Neural cell (in vitro differentiated cells): Measurements from ENCODE around the gene POLN. TPM values are rescaled to one million over a fixed set of nuclear protein-coding genes. Genes with fewer than 3 reads are reported as not detected.

Experiments
- H2AFZ ChIP-seq: fragments of 200-600, 300-800 bp; sonication (generic), shearing (Covaris generic); 2 replicates; pipeline ENCODE4 v1.6.0; 2014; ENCODE audit warnings: low read depth, mild to moderate bottlenecking, antibody characterized with exemption, low read length, moderate library complexity
- H3F3A ChIP-seq: fragments of 200-600 bp; shearing (Covaris generic); 2 replicates; pipeline ENCODE4 v1.6.1; 2016; ENCODE audit warnings: mild to moderate bottlenecking, moderate library complexity, mixed read lengths, antibody characterized with exemption, low read length; ENCODE audit not compliant: insufficient read depth, poor library complexity, severe bottlenecking
- H3K27ac ChIP-seq: fragments of 200-600, 300-800 bp; sonication (generic), shearing (Covaris generic); 2 replicates; pipeline ENCODE4 v1.5.1; 2014; ENCODE audit warnings: mild to moderate bottlenecking, low read length, moderate library complexity
- H3K27me3 ChIP-seq: fragments of 300-800, 200-600 bp; sonication (generic), shearing (Covaris generic); 2 replicates; pipeline ENCODE4 v1.6.0; 2014; ENCODE audit warnings: mild to moderate bottlenecking, low read depth, low read length, moderate library complexity; ENCODE audit not compliant: insufficient read depth
- H3K36me3 ChIP-seq: fragments of 300-800, 200-600 bp; sonication (generic), shearing (Covaris generic); 2 replicates; pipeline ENCODE4 v1.5.1; 2014; ENCODE audit warnings: mild to moderate bottlenecking, antibody characterized with exemption, low read length, moderate library complexity; ENCODE audit not compliant: insufficient read depth
- H3K4me2 ChIP-seq: fragments of 300-800, 200-600 bp; sonication (generic), shearing (Covaris generic); 2 replicates; pipeline ENCODE4 v1.6.0; 2014; ENCODE audit warnings: mild to moderate bottlenecking, low read length
- H3K4me3 ChIP-seq: fragments of 300-800, 200-600 bp; sonication (generic), shearing (Covaris generic); 2 replicates; pipeline ENCODE4 v1.5.1; 2014; ENCODE audit warnings: mild to moderate bottlenecking, low read length, moderate library complexity
- H3K79me2 ChIP-seq: fragments of 200-600 bp; shearing (Covaris generic); replicated peaks from 2 replicates; pipeline ENCODE4 v1.6.0; 2014; ENCODE audit warnings: mild to moderate bottlenecking, low read length, moderate library complexity; ENCODE audit not compliant: insufficient read depth
- H3K9ac ChIP-seq: fragments of 300-800, 200-600 bp; sonication (generic), shearing (Covaris generic); 2 replicates; pipeline ENCODE4 v1.6.1; 2016; ENCODE audit warnings: mild to moderate bottlenecking, low read length, mixed read lengths
- H3K9me2 ChIP-seq: fragments of 200-600 bp; shearing (Covaris generic); 2 replicates; pipeline ENCODE4 v1.6.1; 2016; ENCODE audit warnings: mild to moderate bottlenecking, low read length, mixed read lengths; ENCODE audit not compliant: insufficient read depth
- H3K9me3 ChIP-seq: fragments of 200-600, 300-800 bp; sonication (generic), shearing (Covaris generic); 2 replicates; pipeline ENCODE4 v1.6.1; 2016; ENCODE audit warnings: mild to moderate bottlenecking, mixed run types, low read length, moderate library complexity, mixed read lengths
- H4K20me1 ChIP-seq: fragments of 200-600 bp; shearing (Covaris generic); 2 replicates; pipeline ENCODE4 v1.6.1; 2016; ENCODE audit warnings: mild to moderate bottlenecking, mixed run types; ENCODE audit not compliant: insufficient read depth
- EP300 ChIP-seq: fragments of 450-650 bp; conservative IDR thresholded peaks from 2 replicates; pipeline ENCODE4 v1.6.1; 2014; ENCODE audit warnings: antibody characterized with exemption, mild to moderate bottlenecking, moderate library complexity; ENCODE audit not compliant: poor library complexity, severe bottlenecking
- MXI1 ChIP-seq: fragments of 450-650 bp; conservative IDR thresholded peaks from 2 replicates; pipeline ENCODE4 v1.6.1; 2014; ENCODE audit warnings: antibody characterized with exemption, mild to moderate bottlenecking; ENCODE audit not compliant: poor library complexity, severe bottlenecking
- POLR2AphosphoS5 ChIP-seq: IDR thresholded peaks from 2 replicates; pipeline ENCODE4 v1.6.1; 2012
- RAD21 ChIP-seq: fragments of 450-650 bp; conservative IDR thresholded peaks from 2 replicates; pipeline ENCODE4 v1.6.1; 2014; ENCODE audit warnings: antibody characterized with exemption, mild to moderate bottlenecking, moderate library complexity
- REST ChIP-seq: IDR thresholded peaks from 2 replicates; pipeline ENCODE4 v1.6.1; 2012; ENCODE audit warnings: borderline replicate concordance
- SMC3 ChIP-seq: fragments of 450-650 bp; conservative IDR thresholded peaks from 2 replicates; pipeline ENCODE4 v1.6.1; 2014; ENCODE audit warnings: antibody characterized with exemption, mild to moderate bottlenecking, moderate library complexity; ENCODE audit not compliant: poor library complexity
- TAF1 ChIP-seq: IDR thresholded peaks from 2 replicates; pipeline ENCODE4 v1.6.1; 2012; ENCODE audit warnings: low read depth
- polyA plus RNA-seq: library from polyadenylated mRNA; depleted of rRNA; stranded (reverse); fragments of >200 nt; gene quantifications from 2 replicates; pipeline ENCODE4 v1.2.3, GENCODE V29; 2014
- TF ChIP-seq, protein P1 (sequence below): fragments of 450-650 bp; IDR thresholded peaks from 2 replicates; pipeline ENCODE4 v1.5.1; 2014; ENCODE audit warnings: antibody characterized with exemption, mild to moderate bottlenecking, moderate library complexity; ENCODE audit not compliant: poor library complexity, severe bottlenecking

The POLN gene
- polyA plus RNA-seq, 1 donor from 2014 or later, result 1.1 TPM

- H3F3A ChIP-seq, result no peaks in the 10 kb centered on the region
- H3K27me3 ChIP-seq, result no peaks in the 10 kb centered on the region
- no peaks in the 10 kb centered on the region for H4K20me1 ChIP-seq
- no peaks in the 10 kb centered on the region for H3K36me3 ChIP-seq
- H2AFZ ChIP-seq, result no peak overlapping the region
- H3K79me2 ChIP-seq, result no peaks in the 10 kb centered on the region
- H3K4me2 ChIP-seq, result no peak overlapping the region
- H3K4me3 ChIP-seq, result no peak overlapping the region
- H3K9ac ChIP-seq, result no peak overlapping the region
- no peaks in the 10 kb centered on the region for H3K9me3 ChIP-seq
- no peak overlapping the region for H3K27ac ChIP-seq
- TF ChIP-seq REST (no peak), RAD21 (no peak), SMC3 (no peak), TAF1 (no peak), EP300 (no peak)
- TF ChIP-seq, protein P1, sequence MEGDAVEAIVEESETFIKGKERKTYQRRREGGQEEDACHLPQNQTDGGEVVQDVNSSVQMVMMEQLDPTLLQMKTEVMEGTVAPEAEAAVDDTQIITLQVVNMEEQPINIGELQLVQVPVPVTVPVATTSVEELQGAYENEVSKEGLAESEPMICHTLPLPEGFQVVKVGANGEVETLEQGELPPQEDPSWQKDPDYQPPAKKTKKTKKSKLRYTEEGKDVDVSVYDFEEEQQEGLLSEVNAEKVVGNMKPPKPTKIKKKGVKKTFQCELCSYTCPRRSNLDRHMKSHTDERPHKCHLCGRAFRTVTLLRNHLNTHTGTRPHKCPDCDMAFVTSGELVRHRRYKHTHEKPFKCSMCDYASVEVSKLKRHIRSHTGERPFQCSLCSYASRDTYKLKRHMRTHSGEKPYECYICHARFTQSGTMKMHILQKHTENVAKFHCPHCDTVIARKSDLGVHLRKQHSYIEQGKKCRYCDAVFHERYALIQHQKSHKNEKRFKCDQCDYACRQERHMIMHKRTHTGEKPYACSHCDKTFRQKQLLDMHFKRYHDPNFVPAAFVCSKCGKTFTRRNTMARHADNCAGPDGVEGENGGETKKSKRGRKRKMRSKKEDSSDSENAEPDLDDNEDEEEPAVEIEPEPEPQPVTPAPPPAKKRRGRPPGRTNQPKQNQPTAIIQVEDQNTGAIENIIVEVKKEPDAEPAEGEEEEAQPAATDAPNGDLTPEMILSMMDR, result no peak
- H3K9me2 ChIP-seq, result no peaks in the 10 kb centered on the region
Observed at GRCh38 chr4:2141762-2142451, 100.0 kb downstream of the POLN start.

DNA sequence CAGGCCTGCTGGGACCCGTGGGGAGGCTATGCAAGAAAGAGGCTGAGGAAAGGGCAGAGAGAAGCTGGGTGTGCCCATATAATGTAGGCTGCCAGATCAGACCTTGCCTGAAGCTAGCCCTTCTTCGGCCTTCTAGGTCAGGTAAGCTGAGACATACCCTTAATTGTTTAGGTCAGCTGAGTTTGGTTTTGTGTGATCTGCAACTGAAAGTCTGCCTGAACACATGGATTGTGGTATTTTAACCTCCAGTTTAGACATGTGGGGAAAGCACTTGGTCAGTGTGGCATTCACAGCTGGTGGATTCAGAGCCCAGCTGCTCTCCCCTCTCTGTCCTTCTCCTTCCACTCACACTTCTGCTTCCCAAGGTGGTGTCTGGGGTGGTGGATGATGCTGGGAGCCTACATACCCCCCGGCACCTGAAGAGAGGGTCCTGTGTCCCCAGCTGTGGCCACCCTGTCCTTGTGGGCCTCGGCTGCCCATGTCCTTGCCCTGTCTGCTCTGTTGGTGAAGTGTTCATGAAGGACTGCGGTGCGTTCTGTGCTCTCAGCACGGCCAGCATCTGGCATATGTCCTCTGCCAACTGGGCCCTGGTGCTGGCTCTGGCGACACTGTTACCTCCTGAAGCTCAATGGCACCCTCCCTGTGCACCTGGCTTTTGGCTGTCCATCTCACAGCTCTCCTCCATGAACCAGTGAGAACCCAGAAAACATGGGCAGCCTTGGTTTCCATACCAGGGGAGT lies 100.7 kb downstream of the POLN start:
- Histone ChIP-seq H4K20me1 (no peaks in the 10 kb centered on the region), H3K4me2 (no peak overlapping the region), H3K79me2 (no peaks in the 10 kb centered on the region), H3K9ac (no peak overlapping the region), H3K27me3 (no peaks in the 10 kb centered on the region), H3K36me3 (no peaks in the 10 kb centered on the region), H3K27ac (no peak overlapping the region), H3K4me3 (no peak overlapping the region), H2AFZ (no peak overlapping the region), H3K9me3 (no peaks in the 10 kb centered on the region), H3K9me2 (no peaks in the 10 kb centered on the region), H3F3A (no peaks in the 10 kb centered on the region)
- TF ChIP-seq, protein P1, result no peak
- TF ChIP-seq SMC3 (no peak), TAF1 (no peak), MXI1 (no peak), POLR2AphosphoS5 (no peak)
